Right renal cortex interstitium (tissue), 3 donors: ENCODE measurements around the gene PLA2G12A. TPM values are rescaled to one million over a fixed set of nuclear protein-coding genes. Genes with fewer than 3 reads are reported as not detected.

Experiments
- DNase-seq, 3 donors: peaks; one replicate each; pipeline ENCODE4 v3.0.0-alpha.2; 2013; ENCODE audit warnings: low read depth in 3 of 3, low spot score in 2 of 3
- polyA plus RNA-seq, 3 donors: library from polyadenylated mRNA; unstranded; fragments of 120-200 nt; gene quantifications; one replicate each; pipeline ENCODE4 v1.2.1, GENCODE V29; 2013; ENCODE audit not compliant: insufficient read length in 3 of 3

The PLA2G12A gene
- polyA plus RNA-seq, 3 donors, result 29.3 to 32.5 (median 31.0) TPM

GRCh38 chr4:109730619-109731545 lies 1.0 kb upstream of the PLA2G12A start:
- no peak for DNase-seq

- peak in 2 of 3 donors; percentile 7 to 20 for DNase-seq
These were observed 653 bp downstream of the PLA2G12A start for GRCh38 chr4:109729117-109729717.

- DNase-seq, result no peak
These were observed 1.5 kb downstream of the PLA2G12A start for GRCh38 chr4:109728385-109728784.

GRCh38 chr4:109723110-109723509 lies 6.8 kb downstream of the PLA2G12A start:
- no peak for DNase-seq

- no peak for DNase-seq
These were observed 7.5 kb downstream of the PLA2G12A start for GRCh38 chr4:109722357-109722756.

- DNase-seq, result no peak
These were observed 8.8 kb downstream of the PLA2G12A start for GRCh38 chr4:109721033-109721432.

GRCh38 chr4:109719604-109720003 lies 10.3 kb downstream of the PLA2G12A start:
- DNase-seq, result no peak

- DNase-seq, result no peak
These were observed 11.1 kb downstream of the PLA2G12A start for GRCh38 chr4:109718759-109719158.

GRCh38 chr4:109713500-109713899 lies 16.4 kb downstream of the PLA2G12A start:
- DNase-seq, result no peak

GRCh38 chr4:109708990-109709389 lies 20.9 kb downstream of the PLA2G12A start:
- no peak for DNase-seq

GRCh38 chr4:109708435-109708834 lies 21.4 kb downstream of the PLA2G12A start:
- no peak for DNase-seq

- DNase-seq, result peak; percentile 26 to 45 (median 34)
These were observed 26.1 kb downstream of the PLA2G12A start for GRCh38 chr4:109703664-109704361.

- DNase-seq, result peak; percentile 48 to 69 (median 62)
These were observed 26.8 kb downstream of the PLA2G12A start, which contains the start of gene CASP6 for GRCh38 chr4:109702950-109703663. Gene CASP6 (minus strand): TSS chr4:109703445. CDS start chr4:109703395, 50 bp downstream.

GRCh38 chr4:109701566-109702410 lies 28.1 kb downstream of the PLA2G12A start:
- peak; percentile 3 to 18 (median 10) for DNase-seq

GRCh38 chr4:109699553-109700225 lies 30.2 kb downstream of the PLA2G12A start:
- no peak for DNase-seq

GRCh38 chr4:109698656-109699055 lies 31.2 kb downstream of the PLA2G12A start:
- DNase-seq, result no peak

GRCh38 chr4:109691411-109691920 lies 38.4 kb downstream of the PLA2G12A start:
- DNase-seq, result no peak

- no peak for DNase-seq
These were observed 39.0 kb downstream of the PLA2G12A start for GRCh38 chr4:109690690-109691410.
